ENCODE data around the gene CREB5. TPM values are rescaled to one million over a fixed set of nuclear protein-coding genes. Genes with fewer than 3 reads are reported as not detected.

The CREB5 gene
- total RNA-seq, 1 experiment from 2014 or later = 15.2 TPM

- DNase-seq (ENCODE audit: low read depth) = no peak
- in situ Hi-C loops (cut with HindIII; ENCODE audit: low pct_unique_long_range_greater_than_20kb, low sequenced_read_pairs) = no loop called here
These were observed 458.8 kb downstream of the CREB5 start for GRCh38 chr7:28871077-28871476.

DNA sequence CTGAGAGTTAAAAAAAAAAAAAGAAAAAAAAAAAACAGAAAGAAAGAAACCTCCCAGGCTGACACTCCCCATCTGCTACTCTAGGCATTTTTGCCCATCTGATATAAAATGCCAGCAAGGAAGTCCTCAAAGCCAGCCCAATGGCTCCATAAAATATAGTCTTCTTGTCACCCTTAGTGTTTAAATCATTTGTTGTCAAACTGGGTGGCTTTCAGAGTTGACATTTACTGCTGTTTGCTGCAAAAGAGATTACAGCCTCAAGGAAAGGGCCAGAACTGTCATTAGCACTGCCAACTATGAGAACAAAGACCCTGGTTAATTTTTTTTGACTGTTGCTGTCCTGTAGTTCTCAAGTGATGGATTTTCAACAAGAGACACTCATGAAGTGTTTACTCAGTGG lies 459.3 kb downstream of the CREB5 start:
- DNase-seq (ENCODE audit: low read depth) = no peak
- in situ Hi-C loops (cut with HindIII; ENCODE audit: low pct_unique_long_range_greater_than_20kb, low sequenced_read_pairs) = no loop called here

DNA sequence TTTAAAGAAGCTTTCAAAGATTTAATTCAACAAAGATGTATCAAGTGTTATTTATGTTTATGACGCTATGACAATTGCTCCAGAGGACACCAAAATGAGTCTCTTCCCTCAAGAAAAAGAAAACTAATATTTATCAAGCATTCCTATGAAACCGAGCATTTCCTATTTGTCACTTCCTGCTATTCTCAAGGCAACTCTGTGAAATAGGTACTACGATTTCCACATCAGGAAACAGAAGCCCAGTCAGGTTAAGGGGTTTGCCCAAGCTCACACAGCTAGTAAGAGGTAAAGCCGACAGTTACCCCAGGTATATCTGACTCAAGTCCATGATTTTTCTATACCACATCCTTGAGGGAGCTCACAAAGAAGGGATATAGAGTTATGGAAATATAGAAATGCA lies 459.9 kb downstream of the CREB5 start:
- in situ Hi-C loops (cut with HindIII; ENCODE audit: low pct_unique_long_range_greater_than_20kb, low sequenced_read_pairs) = no loop called here
- no peak for DNase-seq (ENCODE audit: low read depth)

GRCh38 chr7:28873365-28873764 lies 461.0 kb downstream of the CREB5 start:
- no peak for DNase-seq (ENCODE audit: low read depth)
- in situ Hi-C loops (cut with HindIII; ENCODE audit: low pct_unique_long_range_greater_than_20kb, low sequenced_read_pairs) = no loop called here

DNA sequence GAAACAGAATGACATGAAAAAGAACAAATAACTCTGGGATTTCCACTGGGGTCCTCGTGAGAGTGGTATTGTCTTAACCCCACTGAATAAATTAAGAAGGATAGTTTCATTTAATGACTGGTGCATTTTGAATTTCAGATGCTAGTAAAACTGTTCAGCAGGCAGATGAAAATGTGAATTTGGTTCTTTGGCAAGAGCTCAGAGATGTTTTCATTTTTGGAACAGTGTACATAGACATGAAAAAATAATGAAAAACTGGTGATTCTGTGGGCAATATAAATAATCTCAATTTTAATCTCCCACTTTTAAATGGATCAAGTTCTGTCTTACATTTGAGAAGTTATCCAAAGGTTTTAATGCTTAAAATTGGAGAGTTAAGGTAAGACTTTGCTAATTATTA lies 461.7 kb downstream of the CREB5 start:
- in situ Hi-C loops (cut with HindIII; ENCODE audit: low pct_unique_long_range_greater_than_20kb, low sequenced_read_pairs) = no loop called here
- no peak for DNase-seq (ENCODE audit: low read depth)

Other genes with a start within 250 kb of the CREB5 start
- gene JAZF1, start 231.7 kb upstream of the CREB5 start, total RNA-seq (2014; rRNA removed; shearing (Covaris generic); ENCODE audit: low replicate concordance) = 4.0 and 5.4 TPM in 2 replicates

Data from Caki2 (cell line).